Activated CD4-positive, alpha-beta memory T cell treated with anti-CD3 and anti-CD28 coated beads, Interleukin-2, amount 10 ng/mL, durations not matched to agents 7 days and 5 days (primary cell): ENCODE measurements around the gene IL13RA1. TPM values are rescaled to one million over a fixed set of nuclear protein-coding genes. Genes with fewer than 3 reads are reported as not detected.
"Not testable (repeated sequence)": the region's sequence is repeated elsewhere in the genome, so short reads cannot be mapped to it uniquely, and the experiment has no call there.

Experiments
- CTCF ChIA-PET: fragments of 350-600 bp; sonication (Branson Sonifier 250); formaldehyde crosslinking; loops from one replicate; lab custom pipeline; 2021; ENCODE audit warnings: antibody characterized with exemption, inconsistent platforms; lab: Charles Lee
- POLR2A ChIA-PET: fragments of 350-600 bp; sonication (Branson Sonifier 250); formaldehyde crosslinking; loops from one replicate; lab custom pipeline; 2021; ENCODE audit warnings: antibody characterized with exemption; lab: Charles Lee
- DNase-seq: peaks from one replicate; pipeline ENCODE4 v3.0.0-alpha.2; 2020
- H3K27ac Mint-ChIP-seq: one replicate; pipeline ENCODE4 v1.8.0; 2021; ENCODE audit warnings: mild to moderate bottlenecking, mixed read lengths
- H3K27me3 Mint-ChIP-seq: one replicate; pipeline ENCODE4 v1.8.0; 2021; ENCODE audit warnings: mixed read lengths
- H3K36me3 Mint-ChIP-seq: one replicate; pipeline ENCODE4 v1.8.0; 2021; ENCODE audit warnings: low read depth, mixed read lengths
- H3K4me1 Mint-ChIP-seq: one replicate; pipeline ENCODE4 v1.8.0; 2021; ENCODE audit warnings: mixed read lengths
- H3K4me3 Mint-ChIP-seq: one replicate; pipeline ENCODE4 v1.8.0; 2021; ENCODE audit warnings: mild to moderate bottlenecking, mixed read lengths
- H3K9me3 Mint-ChIP-seq: one replicate; pipeline ENCODE4 v1.8.0; 2021; ENCODE audit warnings: mixed read lengths
- total RNA-seq, 2 experiments: library from RNA; stranded (reverse); gene quantifications; one replicate each; pipeline ENCODE4 v1.2.3, GENCODE V29; 2021

IL13RA1 gene
- total RNA-seq, 2 experiments from 2014 or later: not detected

- no peak for DNase-seq
- CTCF ChIA-PET: no interaction called here
- no peaks in the 10 kb centered on the region for H3K4me1 Mint-ChIP-seq
- no peak overlapping the region for H3K27ac Mint-ChIP-seq
- H3K4me3 Mint-ChIP-seq: no peak overlapping the region
- H3K9me3 Mint-ChIP-seq: no peaks in the 10 kb centered on the region
- no peaks in the 10 kb centered on the region for H3K36me3 Mint-ChIP-seq
- H3K27me3 Mint-ChIP-seq: peaks cover 4% of the 10 kb centered on the region
- POLR2A ChIA-PET: no interaction called here
Measured at GRCh38 chrX:118770133-118770760, 42.8 kb downstream of the IL13RA1 start.

GRCh38 chrX:118772051-118772450 lies 44.6 kb downstream of the IL13RA1 start:
- DNase-seq: no peak
- CTCF ChIA-PET: no interaction called here
- Mint-ChIP-seq H3K36me3 (no peaks in the 10 kb centered on the region), H3K4me1 (no peaks in the 10 kb centered on the region), H3K27me3 (peaks cover 11% of the 10 kb centered on the region), H3K9me3 (no peaks in the 10 kb centered on the region), H3K27ac (no peak overlapping the region), H3K4me3 (no peak overlapping the region)
- POLR2A ChIA-PET: no interaction called here

GRCh38 chrX:118773782-118774181 lies 46.4 kb downstream of the IL13RA1 start:
- no peak for DNase-seq
- ChIA-PET CTCF (no interaction called here), POLR2A (no interaction called here)
- no peaks in the 10 kb centered on the region for H3K4me1 Mint-ChIP-seq
- H3K4me3 Mint-ChIP-seq: no peak overlapping the region
- no peaks in the 10 kb centered on the region for H3K36me3 Mint-ChIP-seq
- peaks cover 11% of the 10 kb centered on the region for H3K27me3 Mint-ChIP-seq
- H3K27ac Mint-ChIP-seq: no peak overlapping the region
- H3K9me3 Mint-ChIP-seq: no peaks in the 10 kb centered on the region

GRCh38 chrX:118779581-118779980 lies 52.2 kb downstream of the IL13RA1 start:
- Mint-ChIP-seq H3K27ac (no peak overlapping the region), H3K27me3 (peaks cover 15% of the 10 kb centered on the region), H3K36me3 (no peaks in the 10 kb centered on the region), H3K4me3 (no peak overlapping the region), H3K4me1 (no peaks in the 10 kb centered on the region), H3K9me3 (no peaks in the 10 kb centered on the region)
- CTCF ChIA-PET: no interaction called here
- DNase-seq: no peak
- POLR2A ChIA-PET: no interaction called here

GRCh38 chrX:118780509-118780908 lies 53.1 kb downstream of the IL13RA1 start:
- Mint-ChIP-seq H3K27me3 (peaks cover 10% of the 10 kb centered on the region), H3K9me3 (no peaks in the 10 kb centered on the region), H3K4me1 (no peaks in the 10 kb centered on the region), H3K36me3 (no peaks in the 10 kb centered on the region), H3K4me3 (no peak overlapping the region), H3K27ac (no peak overlapping the region)
- CTCF ChIA-PET: no interaction called here
- POLR2A ChIA-PET: no interaction called here
- no peak for DNase-seq

- Mint-ChIP-seq H3K36me3 (no peaks in the 10 kb centered on the region), H3K27me3 (peaks cover 7% of the 10 kb centered on the region), H3K27ac (no peak overlapping the region), H3K9me3 (no peaks in the 10 kb centered on the region), H3K4me3 (no peak overlapping the region), H3K4me1 (no peaks in the 10 kb centered on the region)
- ChIA-PET POLR2A (no interaction called here), CTCF (no interaction called here)
- DNase-seq: no peak
Measured at GRCh38 chrX:118780911-118781310, 53.5 kb downstream of the IL13RA1 start.

- ChIA-PET CTCF (no interaction called here), POLR2A (no interaction called here)
- Mint-ChIP-seq H3K36me3 (no peaks in the 10 kb centered on the region), H3K4me1 (no peaks in the 10 kb centered on the region), H3K27me3 (peaks cover 2% of the 10 kb centered on the region), H3K27ac (no peak overlapping the region), H3K9me3 (no peaks in the 10 kb centered on the region), H3K4me3 (no peak overlapping the region)
- DNase-seq: no peak
Measured at GRCh38 chrX:118795528-118796280, 68.3 kb downstream of the IL13RA1 start.

- Mint-ChIP-seq H3K4me3 (no peak overlapping the region), H3K36me3 (no peaks in the 10 kb centered on the region), H3K27me3 (peaks cover 9% of the 10 kb centered on the region), H3K27ac (no peak overlapping the region), H3K9me3 (no peaks in the 10 kb centered on the region), H3K4me1 (no peaks in the 10 kb centered on the region)
- POLR2A ChIA-PET: no interaction called here
- DNase-seq: no peak
- CTCF ChIA-PET: no interaction called here
Measured at GRCh38 chrX:118802857-118803256, 75.5 kb downstream of the IL13RA1 start.

- peak; percentile 30 for DNase-seq
- Mint-ChIP-seq H3K9me3 (no peaks in the 10 kb centered on the region), H3K4me3 (no peak overlapping the region), H3K36me3 (no peaks in the 10 kb centered on the region), H3K27me3 (peaks cover 15% of the 10 kb centered on the region), H3K4me1 (no peaks in the 10 kb centered on the region), H3K27ac (no peak overlapping the region)
- ChIA-PET CTCF (interaction anchor here (0.8 to 1.1 kb wide), 2 partner anchors 44 to 118 kb away, joined by 3 to 4 read pairs; no protein-coding TSS in a partner anchor), POLR2A (no interaction called here)
Measured at GRCh38 chrX:118807151-118808017, 80.0 kb downstream of the IL13RA1 start.

GRCh38 chrX:118817257-118817656 lies 89.9 kb downstream of the IL13RA1 start:
- DNase-seq, CTCF ChIA-PET, H3K27ac Mint-ChIP-seq: not testable (repeated sequence)

GRCh38 chrX:118823263-118824172 lies 96.1 kb downstream of the IL13RA1 start, which contains the start of gene ZCCHC12:
Gene ZCCHC12, plus strand, starts transcription at chrX:118823824. Its CDS starts 1,421 bp downstream, at chrX:118825245.
- POLR2A ChIA-PET: no interaction called here
- peaks cover 63% of the 10 kb centered on the region for H3K27me3 Mint-ChIP-seq
- peaks cover 8% of the 10 kb centered on the region for H3K4me1 Mint-ChIP-seq
- CTCF ChIA-PET: interaction anchor here (2.2 kb wide), 1 partner anchor 16 kb away, joined by 7 read pairs; no protein-coding TSS in a partner anchor
- no peaks in the 10 kb centered on the region for H3K9me3 Mint-ChIP-seq
- no peaks in the 10 kb centered on the region for H3K36me3 Mint-ChIP-seq
- no peak within 1 kb of the TSS for H3K4me3 Mint-ChIP-seq
- no peak within 1 kb of the TSS for H3K27ac Mint-ChIP-seq
- no peak for DNase-seq

More at GRCh38 chrX:118817257-118817656, 89.9 kb downstream of the IL13RA1 start:
- H3K4me1 Mint-ChIP-seq, H3K9me3 Mint-ChIP-seq, H3K36me3 Mint-ChIP-seq, H3K4me3 Mint-ChIP-seq, POLR2A ChIA-PET: not testable (repeated sequence)
- H3K27me3 Mint-ChIP-seq: peaks cover 18% of the 10 kb centered on the region

- H3K4me3 Mint-ChIP-seq: no peak overlapping the region
- no peaks in the 10 kb centered on the region for H3K9me3 Mint-ChIP-seq
- POLR2A ChIA-PET: no interaction called here
- CTCF ChIA-PET: interaction anchor here (2.2 kb wide), 1 partner anchor 15 kb away, joined by 7 read pairs; no protein-coding TSS in a partner anchor
- peaks cover 8% of the 10 kb centered on the region for H3K4me1 Mint-ChIP-seq
- no peaks in the 10 kb centered on the region for H3K36me3 Mint-ChIP-seq
- no peak for DNase-seq
- H3K27ac Mint-ChIP-seq: no peak overlapping the region
- H3K27me3 Mint-ChIP-seq: peaks cover 66% of the 10 kb centered on the region
Measured at GRCh38 chrX:118824173-118824730, 96.8 kb downstream of the IL13RA1 start.
